ENCODE results near the gene LRRC73.
"Not testable (repeated sequence)": the region's sequence is repeated elsewhere in the genome, so short reads cannot be mapped to it uniquely, and the experiment has no call there.

Gene LRRC73

DNA sequence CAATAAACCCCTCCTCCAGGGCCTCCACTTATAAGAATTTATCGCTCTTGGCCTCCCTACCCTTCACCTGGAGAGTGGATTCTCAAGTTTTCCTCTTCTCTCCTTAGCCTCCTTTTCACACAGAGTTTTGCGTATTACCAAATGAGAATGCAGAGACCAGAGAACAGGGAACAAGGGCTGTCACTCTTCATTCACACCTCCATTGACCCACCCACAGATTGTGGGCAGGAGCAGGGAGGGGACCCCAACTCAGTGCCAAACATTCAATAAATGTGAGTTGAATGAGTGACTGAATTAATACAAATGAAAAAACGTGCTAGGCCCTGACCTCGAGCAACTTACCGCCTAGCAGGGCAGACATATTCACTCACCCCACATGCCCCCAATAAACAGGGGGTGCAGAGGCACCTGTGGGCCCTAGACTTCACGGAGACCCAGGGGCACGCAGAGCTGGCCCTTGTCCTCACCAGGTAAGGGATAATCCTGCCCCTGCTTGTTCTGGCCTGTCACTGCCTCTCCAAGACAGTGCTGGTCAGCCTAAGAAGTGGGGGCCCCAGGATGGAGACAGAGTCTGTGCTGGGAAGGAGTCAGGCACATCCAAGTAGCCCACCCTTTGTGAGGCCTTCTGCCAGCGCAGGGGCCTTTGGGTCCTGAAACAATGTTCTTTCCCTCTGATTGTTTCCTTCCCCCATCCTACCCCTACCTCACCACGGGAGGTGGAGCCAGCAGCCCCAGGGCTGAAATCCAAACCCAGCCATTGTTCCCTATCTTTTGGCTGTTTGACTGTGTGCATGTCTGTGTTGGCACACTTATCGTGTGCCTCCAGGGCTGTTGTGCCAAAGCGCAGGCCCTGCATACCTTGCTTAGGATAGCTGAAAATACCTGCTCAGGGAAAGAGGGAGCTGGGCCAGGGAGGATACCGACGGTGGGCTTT is 41.1 kb downstream of the LRRC73 start:
- intact Hi-C loops (cut with DNase I): no loop called here
- DNase-seq: no peak

DNA sequence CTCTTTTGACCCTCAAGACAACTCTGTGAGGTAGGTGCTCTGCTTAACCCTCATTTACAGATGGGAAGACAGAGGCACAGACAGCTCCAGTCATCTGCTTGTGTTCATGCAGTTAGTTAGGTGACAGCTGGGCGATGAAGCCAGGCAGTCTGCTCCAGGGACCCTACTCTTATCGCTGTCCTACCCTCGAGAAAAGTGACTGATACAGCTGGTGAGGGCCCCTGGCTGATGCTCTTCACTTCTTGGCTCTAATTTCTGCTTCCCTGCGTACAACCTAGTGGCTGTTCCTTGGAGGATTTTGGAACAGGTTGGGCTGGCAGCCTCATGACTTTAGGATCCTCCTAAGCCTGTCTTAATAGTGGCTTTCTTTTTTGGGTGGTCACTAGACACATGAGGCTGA is 41.9 kb downstream of the LRRC73 start:
- DNase-seq: no peak
- intact Hi-C loops (cut with DNase I): no loop called here

- no peak for DNase-seq
- intact Hi-C loops (cut with DNase I): no loop called here
Observed at GRCh38 chr6:43467752-43468151, 42.4 kb downstream of the LRRC73 start.

- intact Hi-C loops (cut with DNase I); DNase-seq: not testable (repeated sequence)
Observed at GRCh38 chr6:43467265-43467664, 42.9 kb downstream of the LRRC73 start.

DNA sequence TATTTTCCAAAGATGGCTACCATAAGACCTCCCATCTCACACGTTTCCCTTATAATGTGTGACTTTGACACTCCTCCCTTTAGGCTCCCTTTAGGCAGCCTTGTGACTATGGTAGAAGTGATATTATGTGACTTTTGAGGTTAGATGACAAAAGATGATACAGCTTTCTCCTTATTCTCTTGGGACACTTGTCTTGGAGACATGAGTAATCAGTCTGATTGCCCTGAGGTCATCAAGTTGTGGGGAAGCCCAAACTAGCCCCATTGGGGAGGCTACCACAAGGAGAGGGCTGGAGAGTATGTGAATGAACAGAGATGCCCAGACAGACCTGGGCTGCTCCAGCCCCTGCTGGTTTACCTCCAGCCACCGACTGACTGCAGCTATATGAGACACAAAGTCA is 44.2 kb downstream of the LRRC73 start:
- intact Hi-C loops (cut with DNase I): no loop called here
- no peak for DNase-seq

DNA sequence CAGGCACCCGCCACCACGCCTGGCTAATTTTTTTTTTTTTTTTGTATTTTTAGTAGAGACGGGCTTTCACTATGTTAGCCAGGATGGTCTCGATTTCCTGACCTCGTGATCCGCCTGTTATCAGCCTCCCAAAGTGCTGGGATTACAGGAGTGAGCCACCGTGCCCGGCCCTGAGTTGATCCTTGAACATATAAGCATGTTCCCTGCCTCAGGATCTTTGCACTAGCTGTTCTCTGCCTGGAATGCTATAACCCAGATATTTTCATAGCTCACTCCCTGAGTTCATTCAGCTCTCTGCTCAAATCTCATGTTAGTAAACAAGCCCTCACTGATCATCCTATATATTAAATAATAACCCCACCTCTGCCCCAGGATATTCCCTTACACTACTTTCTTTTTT is 45.8 kb downstream of the LRRC73 start:
- intact Hi-C loops (cut with DNase I): no loop called here
- no peak for DNase-seq

GRCh38 chr6:43461936-43462335 is 48.2 kb downstream of the LRRC73 start:
- intact Hi-C loops (cut with DNase I): no loop called here
- no peak for DNase-seq

DNA sequence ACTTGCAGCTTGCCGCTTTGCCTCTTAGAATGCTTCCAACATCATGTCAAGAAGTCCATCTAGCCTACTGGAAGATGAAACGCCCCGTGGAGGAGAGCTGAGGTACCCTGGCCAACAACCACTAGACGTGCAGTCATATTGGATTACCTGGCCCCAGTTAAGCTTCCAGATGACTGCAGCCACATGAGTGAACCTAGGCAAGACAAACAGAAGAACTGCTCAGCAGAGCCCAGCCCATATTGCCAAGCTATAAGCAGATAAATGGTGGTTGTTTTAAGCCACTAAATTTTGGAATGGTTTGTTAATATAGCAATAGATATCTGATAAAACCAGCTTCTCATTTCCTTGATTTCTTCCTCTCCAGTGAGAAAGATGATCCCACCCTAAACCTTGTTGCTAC is 50.1 kb downstream of the LRRC73 start:
- intact Hi-C loops (cut with DNase I): no loop called here
- DNase-seq: no peak

DNA sequence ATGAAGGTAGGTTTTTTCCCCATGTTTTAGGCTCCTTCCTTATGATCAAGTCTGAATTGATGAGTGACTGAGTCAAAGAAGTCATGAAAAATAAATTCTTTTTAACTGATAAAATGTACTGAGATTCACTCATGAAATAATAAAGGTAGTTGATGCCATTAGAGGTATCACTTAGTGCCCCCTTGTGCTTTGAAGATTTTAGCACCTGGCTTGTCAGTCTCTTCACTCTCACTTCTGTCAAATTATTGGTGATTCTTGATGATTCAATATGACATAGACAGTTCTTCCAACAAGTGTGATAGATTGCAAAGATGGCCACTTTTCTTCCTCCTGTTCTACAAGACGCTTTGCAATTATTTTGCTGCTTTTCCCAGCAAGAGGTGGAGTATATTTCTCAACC is 50.6 kb downstream of the LRRC73 start:
- intact Hi-C loops (cut with DNase I): no loop called here
- no peak for DNase-seq

DNA sequence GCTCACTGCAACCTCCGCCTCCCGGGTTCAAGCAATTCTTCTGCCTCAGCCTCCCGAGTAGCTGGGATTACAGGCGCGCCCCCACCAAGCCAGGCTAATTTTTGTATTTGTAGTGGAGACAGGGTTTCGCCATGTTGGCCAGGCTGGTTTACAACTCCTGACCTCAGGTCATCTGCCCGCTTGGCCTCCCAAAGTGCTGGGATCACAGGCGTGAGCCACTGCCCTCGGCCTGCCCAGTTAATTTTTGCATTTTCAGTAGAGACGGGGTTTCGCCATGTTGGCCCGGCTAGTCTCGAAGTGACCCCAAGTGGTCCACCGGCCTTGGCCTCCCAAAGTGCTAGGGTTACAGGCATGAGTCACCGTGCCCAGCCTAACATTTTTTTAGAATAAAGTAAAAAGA is 52.0 kb downstream of the LRRC73 start:
- intact Hi-C loops (cut with DNase I): not testable (repeated sequence)
- peak in 2 of 10 donors; percentile 24 to 51 for DNase-seq

GRCh38 chr6:43457643-43458042 is 52.5 kb downstream of the LRRC73 start:
- peak in 2 of 10 donors; percentile 71 to 80 for DNase-seq
- intact Hi-C loops (cut with DNase I): no loop called here

Measured in posterior cingulate gyrus (tissue), 11 donors.